GM03348 (cell line): ENCODE measurements around the gene CEACAM6.
"Not testable (repeated sequence)": the region's sequence is repeated elsewhere in the genome, so short reads cannot be mapped to it uniquely, and the experiment has no call there.

ENCODE experiments used
- DNase-seq: peaks from one replicate; pipeline ENCODE4 v3.0.0; 2012; ENCODE audit warnings: low spot score

The CEACAM6 gene

GRCh38 chr19:41755328-41755913 lies at the start of gene CEACAM6:
TSS of gene CEACAM6 (plus strand) at chr19:41755530. CDS start at chr19:41755639, 109 bp downstream.
- no peak for DNase-seq

GRCh38 chr19:41706741-41707501 lies 48.4 kb upstream of the CEACAM6 start:
- DNase-seq = peak; percentile 65

- no peak for DNase-seq
These were observed 47.9 kb upstream of the CEACAM6 start for GRCh38 chr19:41707502-41707812.

- no peak for DNase-seq
These were observed 47.4 kb upstream of the CEACAM6 start for GRCh38 chr19:41707871-41708371.

GRCh38 chr19:41708481-41708880 lies 46.8 kb upstream of the CEACAM6 start, which contains the start of gene CEACAM5:
TSS of gene CEACAM5 (plus strand) at chr19:41708626. CDS start at chr19:41708732, 106 bp downstream.
- no peak for DNase-seq

- DNase-seq = not testable (repeated sequence)
These were observed 45.8 kb upstream of the CEACAM6 start for GRCh38 chr19:41709516-41709915.

- no peak for DNase-seq
These were observed 45.2 kb upstream of the CEACAM6 start for GRCh38 chr19:41709951-41710645.

GRCh38 chr19:41711376-41712261 lies 43.7 kb upstream of the CEACAM6 start:
- DNase-seq = no peak

GRCh38 chr19:41714598-41714997 lies 40.7 kb upstream of the CEACAM6 start:
- no peak for DNase-seq

GRCh38 chr19:41718761-41719160 lies 36.6 kb upstream of the CEACAM6 start:
- no peak for DNase-seq

GRCh38 chr19:41720103-41720502 lies 35.2 kb upstream of the CEACAM6 start:
- no peak for DNase-seq

- no peak for DNase-seq
These were observed 28.8 kb upstream of the CEACAM6 start for GRCh38 chr19:41726493-41726892.

- DNase-seq = no peak
These were observed 21.2 kb upstream of the CEACAM6 start for GRCh38 chr19:41734156-41734555.

GRCh38 chr19:41734585-41734984 lies 20.7 kb upstream of the CEACAM6 start:
- no peak for DNase-seq

GRCh38 chr19:41735071-41735600 lies 20.2 kb upstream of the CEACAM6 start:
- no peak for DNase-seq

GRCh38 chr19:41739361-41739760 lies 16.0 kb upstream of the CEACAM6 start:
- DNase-seq = no peak

GRCh38 chr19:41740415-41741243 lies 14.7 kb upstream of the CEACAM6 start:
- DNase-seq = no peak

- no peak for DNase-seq
These were observed 14.1 kb upstream of the CEACAM6 start for GRCh38 chr19:41741244-41741554.

GRCh38 chr19:41744850-41745249 lies 10.5 kb upstream of the CEACAM6 start:
- no peak for DNase-seq

- DNase-seq = no peak
These were observed 9.6 kb upstream of the CEACAM6 start for GRCh38 chr19:41745756-41746155.
